Measurements from ENCODE around the gene DNAH17.

Gene DNAH17

DNA sequence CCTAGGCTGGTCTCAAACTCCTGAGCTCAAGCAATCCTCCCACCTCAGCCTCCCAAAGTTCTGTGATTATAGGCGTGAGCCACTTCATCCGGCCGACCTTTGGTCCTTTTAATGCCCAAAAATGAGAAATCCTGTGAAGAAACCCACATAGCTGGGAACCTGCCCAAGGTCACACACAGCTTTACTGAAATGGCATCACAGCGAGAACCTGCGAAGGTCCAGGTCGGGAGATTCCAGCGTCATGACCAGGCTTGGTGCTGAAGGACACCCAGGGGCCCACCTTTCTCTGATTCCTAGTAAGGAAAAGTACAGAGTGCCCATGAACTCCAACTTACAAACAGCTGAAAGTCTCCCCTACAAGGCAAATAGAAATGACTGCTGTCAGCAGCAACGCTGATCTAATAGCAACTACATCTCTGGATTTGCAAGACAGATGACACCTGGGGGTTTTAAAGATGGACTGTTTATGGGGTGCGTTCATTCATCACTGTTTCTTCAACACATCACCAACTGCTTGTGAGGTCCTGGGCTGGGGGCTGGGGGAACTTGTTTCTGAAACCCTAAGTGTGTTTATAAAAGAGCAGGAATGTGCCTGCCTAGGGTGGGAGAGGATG is 24.5 kb upstream of the DNAH17 start:
- DNase-seq, result no peak

DNA sequence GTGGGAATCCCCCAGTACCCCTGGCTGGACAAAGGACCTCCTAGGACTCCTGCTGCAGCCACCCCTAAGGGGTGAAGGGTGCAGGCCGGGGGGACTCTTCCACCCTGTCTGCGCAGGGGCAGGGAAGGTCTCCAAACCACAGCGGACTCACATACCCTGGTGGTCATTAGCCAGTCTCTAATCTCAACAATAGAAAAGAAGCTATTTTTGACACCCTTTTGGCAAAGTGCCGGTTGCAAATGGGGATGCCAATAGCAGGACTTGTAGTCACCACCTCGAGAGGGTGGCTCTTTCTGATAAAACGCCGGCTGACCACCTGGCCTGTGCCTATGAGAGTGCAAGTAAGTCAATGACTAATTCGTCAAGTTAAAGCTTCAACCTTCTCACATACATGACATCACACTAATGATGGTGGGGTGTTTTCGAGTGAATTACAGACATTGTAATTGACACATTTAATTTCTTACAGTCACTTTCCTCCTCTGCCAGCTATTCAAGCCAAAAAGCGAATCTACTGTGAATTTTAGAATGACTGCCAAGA is 23.1 kb upstream of the DNAH17 start:
- no peak for DNase-seq

DNA sequence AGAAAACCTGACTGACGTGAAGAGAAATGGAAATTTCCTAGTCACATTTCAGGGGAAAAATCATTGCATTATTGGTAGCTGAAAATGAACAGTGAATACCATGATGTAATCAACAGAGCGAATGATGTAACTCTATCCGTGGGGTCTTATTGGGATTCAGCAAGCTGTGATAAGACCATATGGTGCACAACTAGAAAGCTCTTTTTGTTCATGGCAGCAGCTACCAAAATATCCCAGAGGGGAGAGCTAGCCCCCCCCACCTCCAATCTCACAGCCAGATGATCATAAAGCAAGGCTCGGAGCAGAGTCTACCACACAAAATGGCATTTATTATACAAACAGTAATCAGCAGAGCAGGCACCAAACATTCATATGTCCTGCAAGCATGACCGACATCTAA is 22.2 kb upstream of the DNAH17 start:
- DNase-seq, result no peak

DNA sequence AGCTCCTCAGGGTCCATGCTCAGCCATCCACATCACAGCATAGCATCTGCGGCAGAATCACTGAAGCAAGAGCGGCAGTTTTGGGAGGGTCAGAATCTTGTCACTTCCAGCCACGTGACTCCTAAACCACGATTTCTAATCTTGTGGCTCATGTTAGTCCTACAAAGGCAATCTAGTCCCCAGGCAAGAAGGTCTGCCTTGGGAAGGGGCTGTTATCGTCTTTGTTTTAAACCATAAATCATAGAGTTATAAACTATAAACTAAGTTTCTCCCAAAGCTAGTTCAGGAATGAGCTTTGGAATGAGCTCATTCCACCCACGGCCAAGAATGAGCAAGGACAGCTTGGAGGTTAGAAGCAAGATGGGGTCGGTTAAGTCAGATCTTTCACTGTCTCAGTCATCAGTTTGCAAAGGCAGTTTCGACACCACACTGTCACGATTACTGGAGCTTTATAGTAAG is 20.8 kb upstream of the DNAH17 start:
- no peak for DNase-seq

GRCh38 chr17:78596871-78597764 is 19.9 kb upstream of the DNAH17 start:
- DNase-seq, result no peak

GRCh38 chr17:78595135-78595810 is 18.1 kb upstream of the DNAH17 start:
- no peak for DNase-seq

GRCh38 chr17:78592991-78593329 is 15.8 kb upstream of the DNAH17 start:
- DNase-seq, result no peak

DNA sequence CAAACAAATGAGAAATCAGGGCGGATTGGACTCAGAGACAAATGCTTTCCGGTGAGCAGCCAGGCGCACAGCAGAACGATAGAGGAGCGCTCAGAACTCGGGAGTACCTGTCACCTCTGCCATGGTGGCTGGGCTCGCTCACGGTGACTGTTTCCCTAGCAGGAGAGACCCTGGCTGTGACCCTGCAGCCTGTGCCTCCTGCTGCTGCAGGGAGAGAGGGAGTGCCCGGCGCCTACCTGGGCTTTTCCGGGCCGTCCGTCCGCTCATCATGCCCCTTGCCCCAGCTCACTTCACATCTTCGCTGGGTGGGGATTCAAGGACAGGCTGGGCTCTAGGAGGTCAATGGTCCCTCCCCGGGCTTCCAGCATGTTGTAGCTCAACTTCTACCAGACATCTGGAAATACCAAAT is 14.1 kb upstream of the DNAH17 start:
- no peak for DNase-seq

- no peak for DNase-seq
Observed at GRCh38 chr17:78589885-78590284, 12.7 kb upstream of the DNAH17 start.

DNA sequence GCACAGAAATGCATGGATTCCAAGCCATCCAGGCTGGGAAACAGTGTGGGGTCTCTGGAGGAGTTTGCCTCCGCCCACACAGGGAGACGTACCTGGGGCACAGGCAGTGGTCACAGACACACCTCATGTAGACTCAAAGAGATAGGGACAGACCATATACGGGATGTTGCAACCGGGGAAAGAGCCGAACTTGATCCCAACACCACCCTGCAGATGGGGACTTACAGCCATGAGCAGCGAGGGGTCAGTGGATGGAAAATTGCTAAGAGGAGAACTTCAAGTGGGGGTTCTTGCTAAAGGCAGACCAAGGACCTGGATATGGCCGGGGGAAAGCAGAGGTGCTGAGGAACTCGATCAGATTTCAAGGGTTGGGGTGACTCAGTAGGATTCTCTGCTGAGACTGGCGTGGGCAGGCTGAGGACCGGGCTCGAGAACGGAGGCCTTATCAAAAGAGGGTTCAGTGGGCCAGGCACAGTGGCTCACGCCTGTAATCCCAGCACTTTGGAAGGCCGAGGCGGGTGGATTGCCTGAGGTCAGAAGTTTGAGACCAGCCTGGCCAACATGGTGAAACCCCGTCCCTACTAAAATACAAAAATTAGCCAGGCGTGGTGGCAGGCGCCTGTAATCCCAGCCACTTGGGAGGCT is 12.0 kb upstream of the DNAH17 start:
- DNase-seq, result no peak

DNA sequence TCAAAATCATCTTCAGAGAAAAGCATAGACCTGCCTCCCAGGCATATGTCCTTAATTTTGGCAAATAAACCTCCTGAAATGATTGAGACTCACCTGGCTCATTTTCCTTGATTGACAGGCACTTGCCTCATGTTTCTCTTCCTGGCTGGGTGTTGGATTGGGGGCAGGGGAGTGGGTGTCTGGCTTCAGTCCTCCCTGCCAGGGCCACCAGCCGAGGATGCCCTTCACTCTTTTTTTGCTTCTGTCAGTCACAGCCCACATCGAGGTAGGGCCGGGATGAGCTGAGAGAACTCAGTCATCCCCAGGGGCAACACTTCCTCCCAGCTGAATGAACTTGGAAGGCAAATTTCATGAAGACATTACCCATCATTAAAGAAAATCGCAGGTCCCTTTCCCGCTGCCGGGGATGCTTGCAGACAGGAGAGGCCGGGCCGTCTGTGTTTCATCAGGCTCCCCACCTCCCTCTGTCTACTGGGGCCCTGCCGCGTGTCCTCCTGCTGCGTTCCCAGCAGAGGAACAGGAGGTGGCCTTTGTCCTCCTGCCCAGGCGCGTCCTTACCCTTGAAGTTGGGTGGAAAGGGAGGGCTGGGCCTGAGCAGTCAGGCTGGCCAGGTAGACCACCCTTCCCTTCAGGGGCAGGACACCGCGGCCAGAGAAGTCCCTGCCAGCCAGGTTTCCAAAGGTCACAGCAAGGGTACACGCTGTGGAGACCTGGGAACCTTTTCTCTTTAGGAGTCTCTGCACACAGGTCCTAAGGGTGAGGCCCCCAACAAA is 11.2 kb upstream of the DNAH17 start:
- DNase-seq, result no peak

DNA sequence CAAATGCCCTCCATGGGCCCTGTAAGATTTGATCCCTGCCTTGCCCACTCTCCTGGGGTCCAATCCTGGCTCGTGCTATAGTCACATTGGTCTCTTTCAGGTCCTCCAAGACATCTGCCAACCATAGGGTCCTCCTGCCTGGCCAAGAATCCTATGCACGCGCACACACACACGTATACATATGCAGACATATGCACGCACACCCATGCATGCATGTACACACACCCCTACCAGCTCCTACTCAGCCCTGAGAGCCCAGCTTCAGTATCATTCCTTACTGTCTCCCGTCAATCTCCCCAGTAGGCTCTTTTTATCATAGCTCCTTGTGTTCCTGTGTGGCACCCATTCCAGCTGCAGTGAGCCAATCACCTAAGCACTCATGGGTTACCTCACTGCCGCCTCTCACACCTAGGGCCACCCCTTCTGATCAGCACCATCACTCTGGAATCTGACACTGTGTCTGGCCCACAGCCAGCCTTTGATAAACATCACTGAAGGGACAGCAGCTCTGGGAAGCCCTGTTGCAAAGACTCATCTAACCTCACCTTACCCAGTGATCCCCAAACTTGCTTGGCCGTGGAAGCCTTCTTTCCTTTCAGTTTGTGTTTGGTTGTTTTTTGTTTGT is 7.9 kb upstream of the DNAH17 start:
- DNase-seq, result no peak

- DNase-seq, result no peak
Observed at GRCh38 chr17:78583091-78583490, 5.9 kb upstream of the DNAH17 start.

DNA sequence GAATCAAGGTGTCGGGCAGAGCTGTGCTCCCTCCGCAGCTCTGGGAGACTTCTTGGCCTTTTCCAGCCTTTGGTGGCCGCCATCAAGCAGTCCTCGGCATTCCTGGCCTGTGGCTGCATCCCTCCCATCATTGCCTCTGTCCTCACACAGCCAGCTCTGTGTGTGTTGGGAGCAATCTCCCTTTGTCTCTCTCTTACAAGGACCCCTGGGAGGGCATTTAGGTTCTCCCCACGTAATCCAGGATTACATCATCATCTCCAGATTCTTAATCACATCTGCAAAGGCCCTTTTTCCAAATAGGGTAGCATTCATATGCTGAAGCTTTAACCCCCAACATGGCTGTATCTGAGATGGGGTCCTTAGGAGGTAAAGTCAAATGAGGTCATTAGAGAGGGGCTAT is 4.1 kb upstream of the DNAH17 start:
- DNase-seq, result no peak

GRCh38 chr17:78580277-78580804 is 3.1 kb upstream of the DNAH17 start:
- DNase-seq, result no peak

DNA sequence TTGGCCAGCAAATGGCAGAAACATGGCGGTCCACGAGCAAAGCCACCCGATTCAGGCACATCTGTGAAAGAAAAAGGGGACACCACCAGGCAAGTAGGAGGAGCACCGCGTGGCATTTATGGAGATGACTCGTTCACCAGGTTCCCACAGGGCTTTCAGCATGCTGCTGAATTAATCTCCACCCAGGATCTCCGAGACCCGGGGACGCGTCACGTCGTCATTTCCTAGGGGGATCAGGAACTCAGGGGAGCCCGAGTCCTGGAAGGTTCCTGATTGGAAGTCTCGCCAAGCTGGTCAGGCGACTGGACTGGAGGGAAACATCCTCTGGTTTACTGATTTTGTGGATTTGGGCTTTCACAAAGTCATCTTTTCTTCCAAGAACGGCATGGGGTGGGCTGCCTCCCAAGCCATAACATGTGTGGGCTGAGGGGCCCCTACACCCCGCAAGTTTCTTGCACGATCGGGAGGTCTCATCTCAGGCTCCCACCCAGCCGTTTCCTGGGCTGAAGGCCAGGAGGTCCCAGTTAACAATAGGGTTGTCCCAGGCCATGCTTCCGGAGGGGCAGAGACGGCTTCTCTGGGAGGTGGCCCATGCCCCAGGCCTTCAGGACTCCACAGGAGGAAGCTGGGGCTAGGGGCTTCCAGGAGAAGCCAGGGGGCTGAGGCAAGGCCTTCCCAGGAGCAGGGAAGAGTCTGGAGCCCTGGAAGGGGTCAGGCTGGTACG is 645 bp downstream of the DNAH17 start:
- no peak for DNase-seq

GRCh38 chr17:78575899-78576298 is 1.3 kb downstream of the DNAH17 start:
- DNase-seq, result no peak

DNA sequence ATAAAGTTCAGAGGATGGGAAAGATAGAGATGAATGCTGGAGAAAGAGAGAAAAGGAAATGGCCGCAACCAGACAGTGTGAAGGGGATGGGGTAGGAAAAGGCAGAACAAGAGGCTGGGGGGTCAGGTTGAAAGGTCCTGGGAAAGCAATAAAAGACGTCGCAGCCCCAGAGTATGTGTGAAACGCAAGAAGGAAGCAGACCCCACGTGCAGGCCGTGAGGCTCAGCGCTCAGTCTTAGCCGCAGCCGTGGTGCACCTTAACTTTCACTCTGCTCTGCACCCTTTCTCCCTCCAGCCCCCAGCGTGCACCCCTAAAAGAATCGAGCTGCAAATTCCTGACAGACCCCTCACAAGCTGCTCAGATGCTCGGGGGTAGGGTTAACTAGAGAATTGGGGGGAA is 1.9 kb downstream of the DNAH17 start:
- no peak for DNase-seq

GRCh38 chr17:78573955-78574354 is 3.2 kb downstream of the DNAH17 start:
- peak; percentile 2 for DNase-seq

GRCh38 chr17:78572239-78573205 is 4.7 kb downstream of the DNAH17 start:
- no peak for DNase-seq

Measured in CD4-positive, alpha-beta T cell treated with Interleukin-12 subunit alpha and Interleukin-12 subunit beta, for 1 hour (primary cell).